Stimulated activated CD8-positive, alpha-beta memory T cell treated with anti-CD3 and anti-CD28 coated beads, Interleukin-4, amount 100 ng/mL, for 4 hours (primary cell): ENCODE results near the gene IL1R2.
"Not testable (repeated sequence)": the region's sequence is repeated elsewhere in the genome, so short reads cannot be mapped to it uniquely, and the experiment has no call there.

ENCODE experiments used
- DNase-seq, 2 donors: peaks; one replicate each; pipeline ENCODE4 v3.0.0-alpha.2; 2020; ENCODE audit warnings: low read depth in 2 of 2, low spot score in 1 of 2

The IL1R2 gene

DNA sequence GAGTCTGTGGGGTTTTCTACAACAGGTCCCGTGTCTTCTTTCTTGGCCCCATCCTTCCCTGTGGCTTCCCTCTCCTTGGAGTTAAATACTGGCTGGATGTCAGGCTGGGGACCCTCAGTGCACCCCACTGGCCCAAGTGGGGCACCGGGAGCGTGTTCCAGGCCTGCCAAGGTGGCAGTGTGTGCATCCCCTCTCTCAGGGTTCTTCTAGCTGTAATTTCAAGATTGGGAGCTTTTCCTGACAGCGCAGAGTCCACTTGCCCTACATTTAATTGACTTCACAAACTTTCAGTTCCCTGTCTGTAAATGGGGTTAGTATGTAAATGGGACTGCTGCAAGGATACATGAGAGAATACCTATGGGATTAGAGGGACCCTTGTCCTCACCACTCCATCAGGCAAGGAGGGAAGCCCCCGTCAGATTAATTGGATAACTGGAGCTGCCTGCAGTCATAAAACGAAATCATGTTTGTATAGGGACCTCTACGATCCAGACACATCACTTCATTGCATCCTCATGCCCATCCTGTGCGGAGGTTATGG, 66.6 kb downstream of the IL1R2 start:
- DNase-seq: no peak

DNA sequence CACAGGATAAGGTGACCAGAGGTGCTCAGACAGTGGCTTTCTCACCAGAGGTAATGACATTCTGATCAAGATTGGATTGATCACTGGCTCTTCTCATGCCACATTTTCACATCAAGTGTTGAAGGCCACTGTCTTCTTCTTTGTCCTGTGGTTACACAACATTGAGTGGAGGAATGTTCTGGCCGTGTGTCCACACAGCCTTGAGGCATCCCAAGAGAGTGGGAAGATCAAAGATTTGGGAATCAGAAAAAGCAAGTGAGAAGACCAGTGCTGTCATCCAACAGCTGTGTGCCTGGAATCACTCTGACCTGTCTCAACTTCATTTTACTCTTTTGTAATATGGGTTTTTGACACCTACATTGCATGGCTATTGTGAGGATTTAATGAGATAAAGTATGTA, 67.4 kb downstream of the IL1R2 start:
- DNase-seq: no peak

DNA sequence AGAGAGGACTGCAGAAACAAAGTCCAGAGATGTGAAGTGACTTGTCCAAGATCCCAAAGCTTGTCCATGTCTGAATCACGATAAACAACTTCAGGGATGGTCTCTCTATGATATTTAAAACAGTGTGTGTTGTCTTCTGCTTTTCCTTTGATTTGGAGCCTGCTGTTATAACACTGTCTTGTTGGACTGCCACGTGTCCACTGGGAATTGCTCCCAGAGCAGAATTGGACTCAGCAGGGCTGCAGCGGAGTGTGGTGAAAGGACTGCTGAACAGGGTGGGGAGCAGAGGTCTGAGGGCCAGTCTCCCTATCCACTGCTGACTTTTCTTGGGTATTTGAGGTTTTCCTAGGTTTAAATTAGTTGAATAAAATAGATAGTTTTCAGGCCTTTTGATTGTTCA, 68.3 kb downstream of the IL1R2 start:
- DNase-seq: no peak

DNA sequence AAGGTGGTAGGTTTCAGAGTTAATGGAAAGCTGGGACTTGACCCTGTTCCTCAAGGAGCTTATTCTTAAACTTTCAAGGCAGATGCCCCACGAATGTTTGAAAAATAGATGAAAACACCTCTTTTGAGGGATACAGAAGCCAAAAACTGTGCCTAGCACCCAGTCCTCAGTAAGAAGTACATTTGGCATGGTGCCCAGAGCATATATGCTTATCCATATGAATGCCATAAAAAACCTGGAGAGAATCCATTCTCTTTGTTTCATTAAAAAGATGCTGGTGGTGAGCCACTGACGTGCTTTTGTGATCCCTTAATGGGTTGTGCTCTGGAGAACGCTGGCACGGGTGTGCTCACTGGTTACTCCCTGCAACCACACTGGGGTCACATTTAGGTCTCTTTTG, 69.0 kb downstream of the IL1R2 start:
- no peak for DNase-seq

DNA sequence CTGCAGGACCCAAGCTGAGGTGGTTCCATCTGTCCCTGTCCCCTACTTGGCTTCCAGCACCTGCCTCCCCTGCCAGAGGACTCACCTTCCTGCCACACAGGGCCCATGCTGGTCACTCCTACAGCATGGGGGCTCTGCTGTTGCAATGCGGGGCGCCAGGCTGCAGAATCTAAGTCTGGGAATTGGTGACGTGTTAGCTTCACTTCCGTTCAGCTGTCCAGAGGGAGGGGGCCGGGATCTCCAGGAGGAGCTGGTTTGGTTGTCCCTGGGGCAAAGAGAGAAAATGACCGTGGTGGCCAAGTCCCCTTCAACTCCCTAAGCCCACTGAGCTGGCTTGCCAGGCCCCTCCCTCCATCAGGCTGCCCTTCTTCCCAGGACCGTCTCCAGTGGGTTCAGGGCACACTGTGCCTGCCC, 69.5 kb downstream of the IL1R2 start:
- no peak for DNase-seq

DNA sequence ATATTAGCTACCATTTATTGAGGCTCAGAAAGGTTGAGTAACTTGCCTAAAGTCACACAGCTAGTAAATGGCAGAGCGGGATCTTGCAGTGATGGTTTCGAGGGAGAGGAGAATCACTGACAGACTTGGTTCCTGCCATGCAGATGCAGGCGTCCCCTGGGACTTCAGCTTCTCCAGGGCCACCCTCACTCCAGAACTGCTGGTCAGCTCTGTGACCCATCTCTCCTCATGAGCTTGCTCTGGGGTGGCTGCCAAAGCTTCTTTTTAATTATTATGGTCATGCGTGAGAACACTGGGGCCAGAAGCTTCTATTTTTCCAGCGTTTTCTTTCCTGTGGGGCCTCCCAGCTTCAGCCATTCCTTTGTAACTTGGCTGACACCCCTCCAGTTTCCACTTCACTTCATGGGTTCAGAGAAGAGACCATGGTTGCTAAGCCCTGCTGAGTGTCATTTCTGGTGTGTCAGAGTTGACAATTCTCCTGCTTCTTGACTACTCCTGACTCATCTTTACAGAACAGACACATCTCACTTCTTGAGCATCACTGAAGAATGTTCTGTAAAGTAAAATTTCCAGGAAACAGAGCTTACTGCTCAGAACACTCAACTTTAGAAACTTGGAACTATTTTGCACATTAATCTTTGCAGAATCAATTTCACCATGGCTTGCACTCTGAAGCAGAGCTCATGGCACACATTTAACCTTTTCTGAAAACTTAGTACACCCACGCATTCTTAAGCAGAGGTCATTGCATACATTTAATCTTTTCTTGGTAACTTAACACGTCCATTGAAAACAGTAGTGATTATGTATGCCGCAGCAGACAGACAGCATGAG, 70.4 kb downstream of the IL1R2 start:
- DNase-seq: no peak

DNA sequence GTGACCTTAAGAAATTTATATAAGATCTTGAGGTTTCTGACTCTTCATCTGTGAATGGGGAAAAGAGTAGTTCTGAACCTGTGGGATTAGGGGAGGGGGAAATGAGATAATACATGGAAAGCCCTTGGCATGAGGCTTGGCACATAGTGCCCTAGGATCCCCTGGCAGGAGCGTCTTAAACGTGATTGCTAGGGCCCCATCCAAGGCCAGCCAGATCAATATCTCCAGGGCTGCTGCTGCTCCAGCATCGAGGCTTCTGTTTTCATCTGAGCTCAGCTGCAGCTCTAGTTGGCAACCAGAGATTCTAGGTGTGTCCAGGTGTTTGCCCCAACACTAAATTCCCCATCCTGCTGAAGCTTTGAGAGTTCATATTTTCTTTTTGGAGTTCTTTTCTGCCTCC, 71.0 kb downstream of the IL1R2 start:
- DNase-seq: no peak

DNA sequence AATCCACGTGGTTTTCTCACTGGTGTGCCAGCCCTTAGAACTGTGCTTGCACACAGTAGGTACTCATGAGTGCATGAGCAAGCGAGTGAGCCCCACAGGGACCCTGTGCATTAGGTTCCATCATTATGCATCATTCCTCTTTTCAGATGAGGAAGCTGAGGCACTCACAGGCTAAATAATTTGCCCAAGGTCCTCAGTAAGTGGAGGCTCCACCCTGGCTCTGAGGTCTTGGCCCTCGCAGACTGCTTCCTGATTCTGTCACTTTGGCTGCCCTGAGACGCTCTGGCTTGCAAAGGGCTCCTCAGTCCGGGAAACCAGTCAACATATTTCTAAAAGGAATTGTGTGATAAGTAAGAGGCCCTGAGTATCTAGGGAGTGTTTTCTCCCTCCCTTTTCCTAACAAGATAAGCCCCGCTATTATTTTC, 71.7 kb downstream of the IL1R2 start:
- DNase-seq: no peak

DNA sequence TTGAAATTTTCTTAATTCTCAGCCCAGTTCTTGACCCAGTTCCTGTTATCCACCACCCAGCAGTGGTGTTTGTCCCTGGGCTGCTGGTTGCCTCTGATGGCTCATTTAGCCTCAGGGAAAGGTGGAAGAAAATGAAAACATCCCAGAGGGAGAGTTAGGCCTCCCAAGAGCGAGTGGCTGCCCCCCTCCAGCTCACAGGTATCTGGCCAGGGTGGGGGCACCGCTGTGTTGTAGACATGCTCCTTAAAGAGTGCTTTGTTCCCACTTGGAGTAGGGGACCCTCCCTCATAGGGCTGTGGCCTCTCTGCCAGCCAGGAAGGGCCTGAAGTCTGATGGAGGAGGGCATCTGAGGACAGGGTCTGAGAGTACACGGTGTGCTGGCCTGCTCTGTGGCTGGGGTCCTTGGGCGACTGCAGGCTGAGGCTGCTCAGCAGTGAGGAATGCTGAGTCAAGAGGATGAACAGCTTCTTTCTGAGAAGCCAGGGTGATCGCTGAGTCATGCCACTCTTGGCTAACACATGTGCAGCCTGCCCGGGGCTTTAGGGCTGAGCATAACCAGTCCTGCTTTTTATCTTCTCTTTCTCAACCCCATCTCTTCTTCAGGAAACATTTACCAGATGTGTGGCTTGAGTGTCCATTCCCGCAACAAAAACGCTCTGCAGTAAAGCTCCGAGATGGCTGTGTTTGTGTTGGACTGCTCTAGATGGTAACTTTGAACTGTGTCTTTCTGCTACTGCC, 72.3 kb downstream of the IL1R2 start:
- no peak for DNase-seq

DNA sequence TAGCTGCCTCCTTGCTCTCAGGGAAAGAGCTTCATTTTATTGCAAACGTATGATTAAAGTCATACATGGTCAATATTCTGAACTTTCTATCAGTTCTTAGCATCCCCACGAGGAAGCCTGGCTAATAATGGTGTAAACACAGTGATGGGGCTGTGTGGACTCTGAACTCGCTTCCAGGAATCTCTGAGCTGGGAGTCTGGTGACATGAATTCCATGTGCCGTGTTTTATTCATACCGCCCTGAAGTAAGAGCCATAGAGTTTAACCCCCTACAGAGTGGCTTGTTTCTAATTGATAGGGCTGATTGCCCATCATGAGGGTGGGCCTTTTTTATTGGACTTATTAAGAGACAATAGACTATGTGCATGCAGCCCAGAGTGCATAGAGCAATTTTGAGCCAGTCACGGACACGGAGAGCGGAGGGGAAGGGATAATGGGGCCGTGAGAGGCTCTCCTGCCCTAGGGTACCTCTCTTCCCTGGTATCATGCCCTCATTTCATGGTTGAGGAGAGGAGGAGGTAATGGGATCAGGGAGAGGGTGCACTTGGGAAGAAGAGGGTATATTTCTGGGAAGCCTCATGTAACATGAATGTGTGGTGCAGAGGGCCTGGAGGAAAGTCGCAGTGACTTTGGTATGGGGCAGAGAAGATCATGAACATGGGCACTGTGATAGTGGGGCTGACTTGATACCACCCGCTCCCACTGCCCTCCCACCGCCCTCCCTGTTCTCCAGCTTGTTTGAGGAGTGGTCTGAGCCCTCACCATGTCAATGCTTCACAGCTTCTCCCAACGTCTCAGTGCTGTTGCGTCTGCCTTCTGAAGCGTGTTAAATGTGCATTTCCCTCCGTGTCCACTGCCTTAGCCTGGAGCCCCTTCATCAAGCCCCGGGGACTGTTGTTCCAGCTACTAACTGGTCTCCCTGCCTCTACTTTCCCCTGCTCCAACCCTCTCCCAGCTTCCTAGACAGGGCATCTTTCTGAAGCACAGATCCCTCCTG, 73.2 kb downstream of the IL1R2 start:
- no peak for DNase-seq

DNA sequence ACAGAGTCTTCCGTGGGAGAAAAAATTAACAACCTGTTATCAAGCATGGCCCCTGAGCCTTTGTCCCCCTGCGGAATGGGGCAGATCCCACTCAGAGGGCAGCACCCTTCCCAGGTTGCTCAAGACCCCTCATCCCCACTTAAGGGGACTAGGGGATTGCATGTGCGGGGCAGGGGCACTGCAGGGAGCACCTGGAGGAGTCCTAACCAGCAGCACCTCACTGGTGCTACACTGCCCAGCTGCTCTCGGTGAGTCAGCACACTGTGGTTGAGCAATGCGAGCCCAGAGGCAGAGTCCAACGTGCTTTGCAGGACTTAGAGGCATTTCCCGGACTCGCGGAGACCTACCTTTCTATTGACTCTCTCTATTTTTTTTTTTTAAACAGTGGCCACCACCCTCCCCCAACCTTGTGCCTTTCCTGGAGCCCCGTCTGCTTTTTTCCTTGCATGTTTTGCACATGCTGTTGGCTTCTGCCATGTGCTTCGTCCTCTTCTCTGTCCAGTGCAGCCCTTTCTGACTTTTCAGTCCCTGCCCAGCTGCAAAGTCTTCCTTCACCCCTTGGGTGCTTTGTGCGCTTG, 74.0 kb downstream of the IL1R2 start:
- DNase-seq: no peak

DNA sequence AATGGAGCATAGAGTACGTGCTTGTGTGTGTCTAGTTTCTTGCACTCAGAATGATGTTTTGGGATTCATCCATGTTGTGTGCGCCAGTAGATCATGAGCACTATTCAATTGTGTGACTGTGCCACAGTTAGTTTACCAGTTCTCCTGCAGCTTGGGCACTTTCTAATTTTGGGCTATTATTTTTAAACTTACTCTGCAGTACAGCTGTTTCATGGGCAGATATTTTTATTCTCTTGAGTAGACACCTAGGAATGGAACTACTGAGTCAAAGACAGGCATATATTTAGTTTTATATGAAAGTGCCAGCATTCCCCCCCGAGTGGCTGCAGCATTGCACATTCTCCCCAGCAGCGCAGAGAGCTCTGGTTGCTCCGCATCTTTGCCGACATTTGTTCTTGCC, 74.8 kb downstream of the IL1R2 start:
- DNase-seq: no peak

DNA sequence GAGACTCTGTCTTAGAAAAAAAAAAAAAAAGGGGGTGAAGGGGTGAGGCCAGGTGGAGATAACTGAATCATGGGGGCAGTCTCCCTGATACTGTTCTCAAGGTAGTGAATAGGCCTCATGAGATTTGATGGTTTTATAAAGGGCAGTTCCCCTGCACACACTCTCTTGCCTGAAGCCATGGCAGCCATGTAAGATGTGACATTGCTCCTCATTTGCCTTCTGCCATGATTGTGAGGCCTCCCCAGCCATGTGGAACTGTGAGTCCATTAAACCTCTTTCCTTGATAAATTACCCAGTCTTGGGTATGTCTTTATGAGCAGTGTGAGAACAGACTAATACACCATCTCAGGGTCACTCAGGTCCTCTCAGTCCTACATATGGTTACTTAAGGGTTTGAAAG, 76.4 kb downstream of the IL1R2 start:
- DNase-seq: not testable (repeated sequence)

GRCh38 chr2:102069311-102069974, 77.7 kb downstream of the IL1R2 start:
- DNase-seq: no peak

GRCh38 chr2:102070058-102070642, 78.4 kb downstream of the IL1R2 start:
- no peak for DNase-seq

DNA sequence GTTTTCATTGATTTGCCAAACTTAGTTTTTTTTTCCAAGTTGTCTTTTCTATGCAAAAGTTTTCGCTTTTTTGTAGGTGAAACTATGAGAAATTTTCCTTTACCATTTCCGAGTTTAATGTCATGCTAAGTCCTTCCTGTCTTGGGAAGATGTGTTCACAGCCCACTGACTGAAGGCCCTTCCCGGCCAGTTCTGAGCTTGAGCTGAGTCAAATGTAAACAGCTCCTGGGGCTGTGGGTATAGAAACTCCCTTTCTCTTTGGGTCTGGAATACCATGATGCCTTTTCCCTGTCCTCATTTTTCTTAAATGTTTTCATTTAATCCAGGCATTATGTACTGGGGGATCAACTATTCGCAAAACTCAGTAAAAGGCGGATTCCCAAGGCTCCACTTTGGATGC, 81.0 kb downstream of the IL1R2 start:
- no peak for DNase-seq

DNA sequence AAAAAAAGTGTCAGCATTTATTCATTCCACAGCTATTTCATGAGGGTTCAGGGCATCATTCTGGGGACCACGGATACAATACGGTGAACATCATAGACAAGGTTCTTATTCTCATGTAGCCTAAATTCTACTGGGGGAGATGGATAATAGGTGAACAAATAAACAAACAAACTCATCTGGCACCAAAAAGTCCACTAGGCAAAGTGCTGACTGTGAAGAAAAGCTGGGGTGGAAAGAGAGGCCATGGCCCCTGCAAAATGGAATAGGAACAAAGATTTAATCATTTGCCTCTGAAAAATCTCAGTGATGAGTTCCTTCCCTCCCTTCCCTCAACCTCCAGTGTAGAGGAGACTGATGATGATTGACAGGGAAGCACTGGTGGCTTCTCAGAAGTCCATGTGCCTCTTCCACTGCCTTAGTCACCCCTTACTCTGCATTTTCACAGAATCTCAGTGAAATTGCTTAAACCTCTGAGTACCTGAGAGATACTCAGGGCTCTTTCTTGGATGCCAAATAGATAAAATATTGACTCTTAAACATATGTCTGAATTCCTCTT, 81.5 kb downstream of the IL1R2 start:
- DNase-seq: no peak

DNA sequence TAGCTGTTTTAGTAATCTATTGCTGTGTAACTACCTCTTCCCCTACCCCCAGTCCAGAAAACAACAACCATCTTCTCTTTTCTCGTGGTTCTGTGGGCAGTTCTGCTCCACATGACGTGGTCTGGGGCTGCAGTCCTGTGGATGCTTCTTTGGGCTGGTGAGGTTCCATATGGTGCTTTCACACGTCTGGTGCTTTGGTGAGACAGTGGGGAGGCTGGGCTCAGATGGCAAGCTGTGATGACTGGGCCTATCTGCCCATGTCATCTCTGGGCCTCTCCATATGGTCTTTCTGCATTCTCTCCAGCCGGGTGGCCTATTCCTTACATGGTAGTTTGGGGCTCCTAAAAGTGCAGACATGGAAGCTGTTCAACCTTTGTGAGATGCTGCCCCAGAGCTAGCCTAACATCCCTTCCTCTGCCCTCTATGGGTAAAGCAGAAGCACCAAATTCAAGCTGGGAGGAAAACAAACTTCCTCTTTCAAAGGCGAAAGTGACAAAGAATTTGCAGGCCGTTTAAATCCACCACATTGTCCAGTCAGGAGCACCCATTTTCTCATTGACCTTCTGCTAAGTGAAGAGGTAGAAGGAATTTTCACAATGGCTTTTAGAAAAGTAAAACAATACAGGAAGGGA, 82.5 kb downstream of the IL1R2 start:
- DNase-seq: no peak

DNA sequence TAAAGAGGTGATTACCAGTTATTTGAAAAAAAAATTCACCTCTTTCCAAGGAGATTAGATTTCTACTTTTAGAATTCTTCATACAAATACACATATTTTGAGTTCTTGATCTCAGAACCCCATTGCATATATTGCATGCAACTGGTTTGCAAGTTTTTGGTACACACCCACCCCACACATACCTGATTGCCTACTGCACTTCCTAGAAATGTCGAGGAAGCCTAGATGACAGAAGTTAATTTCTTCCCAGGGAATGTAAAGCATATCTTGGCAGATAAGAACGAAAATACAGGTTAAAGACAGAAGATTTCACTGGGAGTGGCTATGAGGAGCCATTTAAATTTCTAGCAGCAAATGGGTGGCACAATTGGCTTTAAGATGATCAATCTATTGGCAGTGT, 83.7 kb downstream of the IL1R2 start:
- no peak for DNase-seq
